Amygdala (tissue), 56 donors: ENCODE data around the gene SLC26A11.

Source experiments
- DNase-seq, 56 donors: peaks; one replicate each; lab custom pipeline; 2025; lab: John Stamatoyannopoulos, UW

The SLC26A11 gene

GRCh38 chr17:80220054-80220735 is at the start of gene SLC26A11, which contains the start of gene SGSH:
TSS of gene SLC26A11 (plus strand) at chr17:80220427. CDS start at chr17:80221561, 1,134 bp downstream.
TSS of gene SGSH (minus strand) at chr17:80220333. CDS start at chr17:80220313, 20 bp downstream.
- DNase-seq = peak in 50 of 56 donors; percentile 7 to 79 (median 46)

- DNase-seq = no peak
Measured at GRCh38 chr17:80171681-80172080, 48.5 kb upstream of the SLC26A11 start.

GRCh38 chr17:80173126-80173525 is 47.1 kb upstream of the SLC26A11 start:
- no peak for DNase-seq

GRCh38 chr17:80173916-80174315 is 46.3 kb upstream of the SLC26A11 start:
- DNase-seq = no peak

GRCh38 chr17:80176757-80177156 is 43.5 kb upstream of the SLC26A11 start:
- no peak for DNase-seq

GRCh38 chr17:80177986-80178595 is 42.1 kb upstream of the SLC26A11 start:
- no peak for DNase-seq

- DNase-seq = no peak
Measured at GRCh38 chr17:80180192-80180591, 40.0 kb upstream of the SLC26A11 start.

GRCh38 chr17:80181431-80181830 is 38.8 kb upstream of the SLC26A11 start:
- DNase-seq = no peak

- no peak for DNase-seq
Measured at GRCh38 chr17:80182118-80182844, 37.9 kb upstream of the SLC26A11 start.

- no peak for DNase-seq
Measured at GRCh38 chr17:80182845-80183223, 37.4 kb upstream of the SLC26A11 start.

- DNase-seq = no peak
Measured at GRCh38 chr17:80183581-80184422, 36.4 kb upstream of the SLC26A11 start.

GRCh38 chr17:80184423-80184714 is 35.9 kb upstream of the SLC26A11 start:
- DNase-seq = peak in 2 of 56 donors; percentile 11 to 17

GRCh38 chr17:80185968-80186367 is 34.3 kb upstream of the SLC26A11 start:
- DNase-seq = no peak

- no peak for DNase-seq
Measured at GRCh38 chr17:80187090-80187489, 33.1 kb upstream of the SLC26A11 start.

- no peak for DNase-seq
Measured at GRCh38 chr17:80187515-80187941, 32.7 kb upstream of the SLC26A11 start.

- no peak for DNase-seq
Measured at GRCh38 chr17:80189611-80190010, 30.6 kb upstream of the SLC26A11 start.

GRCh38 chr17:80190716-80191115 is 29.5 kb upstream of the SLC26A11 start:
- DNase-seq = no peak

GRCh38 chr17:80191192-80191591 is 29.0 kb upstream of the SLC26A11 start:
- DNase-seq = no peak

- DNase-seq = peak in 35 of 56 donors; percentile 8 to 69 (median 39)
Measured at GRCh38 chr17:80191865-80192661, 28.2 kb upstream of the SLC26A11 start.

- no peak for DNase-seq
Measured at GRCh38 chr17:80195141-80195540, 25.1 kb upstream of the SLC26A11 start.
